ENCODE data around the gene SEPTIN3. TPM values are rescaled to one million over a fixed set of nuclear protein-coding genes. Genes with fewer than 3 reads are reported as not detected.

SEPTIN3 gene
- total and polyA plus RNA-seq, 2 donors (not counting 1 experiment from before 2014, with no cell fraction given), result 0.05 to 0.33 TPM

GRCh38 chr22:41957941-41958556, 11.2 kb upstream of the SEPTIN3 start:
- H3K27ac ChIP-seq (ENCODE audit: insufficient read depth, low read length), result no peak overlapping the region
- no peaks in the 10 kb centered on the region for H3K4me1 ChIP-seq (ENCODE audit: control insufficient read depth, extremely low read depth, insufficient read depth, low read length)
- no peaks in the 10 kb centered on the region for H3K9me3 ChIP-seq (ENCODE audit: control insufficient read depth, insufficient read depth, low read depth, low read length)
- TF ChIP-seq CTCF (conservative IDR thresholded peaks at IDR 0.05 in 1 of 2, IDR thresholded peaks at IDR 0.05 in 1 of 2; ENCODE audit: low read depth in 1 of 2, low read length in 2 of 2) (no peak), EZH2 (IDR thresholded peaks at IDR 0.05; ENCODE audit: low read length, missing control alignments) (no peak)
- no peaks in the 10 kb centered on the region for H3K27me3 ChIP-seq (ENCODE audit: control insufficient read depth, insufficient read depth, low read length)
- no peak overlapping the region for H3K9ac ChIP-seq (ENCODE audit: insufficient read depth, low read length)
- no peaks in the 10 kb centered on the region for H3K79me2 ChIP-seq (ENCODE audit: control insufficient read depth, insufficient read depth, low read length)
- H2AFZ ChIP-seq (ENCODE audit: low read length), result no peak overlapping the region
- DNase-seq (ENCODE audit: low read depth in 2 of 2), result no peak
- no peaks in the 10 kb centered on the region for H3K36me3 ChIP-seq (ENCODE audit: control insufficient read depth, insufficient read depth, low read length)
- H4K20me1 ChIP-seq (ENCODE audit: control insufficient read depth, extremely low read depth, insufficient read depth, low read length), result no peaks in the 10 kb centered on the region
- no peak overlapping the region for H3K4me3 ChIP-seq (replicated peaks in 1 of 4; ENCODE audit: control extremely low read depth in 1 of 4, insufficient read depth in 1 of 4, low read depth in 3 of 4, low read length in 4 of 4)
- no peak overlapping the region for H3K4me2 ChIP-seq (ENCODE audit: extremely low read depth, insufficient read depth, low read length)

GRCh38 chr22:41963453-41964111, 5.7 kb upstream of the SEPTIN3 start:
- Histone ChIP-seq H3K4me3 (replicated peaks in 1 of 4; ENCODE audit: control extremely low read depth in 1 of 4, insufficient read depth in 1 of 4, low read depth in 3 of 4, low read length in 4 of 4) (no peak overlapping the region), H3K4me2 (ENCODE audit: extremely low read depth, insufficient read depth, low read length) (no peak overlapping the region), H2AFZ (ENCODE audit: low read length) (no peak overlapping the region), H3K4me1 (ENCODE audit: control insufficient read depth, extremely low read depth, insufficient read depth, low read length) (no peaks in the 10 kb centered on the region), H4K20me1 (ENCODE audit: control insufficient read depth, extremely low read depth, insufficient read depth, low read length) (no peaks in the 10 kb centered on the region), H3K27ac (ENCODE audit: insufficient read depth, low read length) (no peak overlapping the region), H3K27me3 (ENCODE audit: control insufficient read depth, insufficient read depth, low read length) (no peaks in the 10 kb centered on the region), H3K9ac (ENCODE audit: insufficient read depth, low read length) (no peak overlapping the region), H3K9me3 (ENCODE audit: control insufficient read depth, insufficient read depth, low read depth, low read length) (no peaks in the 10 kb centered on the region), H3K36me3 (ENCODE audit: control insufficient read depth, insufficient read depth, low read length) (no peaks in the 10 kb centered on the region), H3K79me2 (ENCODE audit: control insufficient read depth, insufficient read depth, low read length) (no peaks in the 10 kb centered on the region)
- TF ChIP-seq EZH2 (IDR thresholded peaks at IDR 0.05; ENCODE audit: low read length, missing control alignments) (no peak), CTCF (conservative IDR thresholded peaks at IDR 0.05 in 1 of 2, IDR thresholded peaks at IDR 0.05 in 1 of 2; ENCODE audit: low read depth in 1 of 2, low read length in 2 of 2) (no peak)
- DNase-seq (ENCODE audit: low read depth in 2 of 2), result peak; percentile 37 to 60

- H3K4me1 ChIP-seq (ENCODE audit: control insufficient read depth, extremely low read depth, insufficient read depth, low read length), result no peaks in the 10 kb centered on the region
- H4K20me1 ChIP-seq (ENCODE audit: control insufficient read depth, extremely low read depth, insufficient read depth, low read length), result no peaks in the 10 kb centered on the region
- TF ChIP-seq CTCF (conservative IDR thresholded peaks at IDR 0.05 in 1 of 2, IDR thresholded peaks at IDR 0.05 in 1 of 2; ENCODE audit: low read depth in 1 of 2, low read length in 2 of 2), result no peak
- TF ChIP-seq EZH2 (IDR thresholded peaks at IDR 0.05; ENCODE audit: low read length, missing control alignments), result no peak
- no peak overlapping the region for H3K4me2 ChIP-seq (ENCODE audit: extremely low read depth, insufficient read depth, low read length)
- H3K36me3 ChIP-seq (ENCODE audit: control insufficient read depth, insufficient read depth, low read length), result no peaks in the 10 kb centered on the region
- no peak overlapping the region for H2AFZ ChIP-seq (ENCODE audit: low read length)
- no peaks in the 10 kb centered on the region for H3K27me3 ChIP-seq (ENCODE audit: control insufficient read depth, insufficient read depth, low read length)
- H3K27ac ChIP-seq (ENCODE audit: insufficient read depth, low read length), result no peak overlapping the region
- H3K79me2 ChIP-seq (ENCODE audit: control insufficient read depth, insufficient read depth, low read length), result no peaks in the 10 kb centered on the region
- H3K9ac ChIP-seq (ENCODE audit: insufficient read depth, low read length), result no peak overlapping the region
- H3K9me3 ChIP-seq (ENCODE audit: control insufficient read depth, insufficient read depth, low read depth, low read length), result no peaks in the 10 kb centered on the region
- H3K4me3 ChIP-seq (replicated peaks in 1 of 4; ENCODE audit: control extremely low read depth in 1 of 4, insufficient read depth in 1 of 4, low read depth in 3 of 4, low read length in 4 of 4), result no peak overlapping the region
- DNase-seq (ENCODE audit: low read depth in 2 of 2), result no peak
Measured at GRCh38 chr22:41964112-41964491, 5.1 kb upstream of the SEPTIN3 start.
